NCI-H2107 treated with DMSO at 0.1 percent for 48 hours (cell line): Measurements from ENCODE around the gene MARK4.

ENCODE experiments used
- DNase-seq: peaks from one replicate; lab custom pipeline; 2025; ENCODE audit not compliant: unreplicated experiment; lab: John Stamatoyannopoulos, UW

MARK4 gene

DNA sequence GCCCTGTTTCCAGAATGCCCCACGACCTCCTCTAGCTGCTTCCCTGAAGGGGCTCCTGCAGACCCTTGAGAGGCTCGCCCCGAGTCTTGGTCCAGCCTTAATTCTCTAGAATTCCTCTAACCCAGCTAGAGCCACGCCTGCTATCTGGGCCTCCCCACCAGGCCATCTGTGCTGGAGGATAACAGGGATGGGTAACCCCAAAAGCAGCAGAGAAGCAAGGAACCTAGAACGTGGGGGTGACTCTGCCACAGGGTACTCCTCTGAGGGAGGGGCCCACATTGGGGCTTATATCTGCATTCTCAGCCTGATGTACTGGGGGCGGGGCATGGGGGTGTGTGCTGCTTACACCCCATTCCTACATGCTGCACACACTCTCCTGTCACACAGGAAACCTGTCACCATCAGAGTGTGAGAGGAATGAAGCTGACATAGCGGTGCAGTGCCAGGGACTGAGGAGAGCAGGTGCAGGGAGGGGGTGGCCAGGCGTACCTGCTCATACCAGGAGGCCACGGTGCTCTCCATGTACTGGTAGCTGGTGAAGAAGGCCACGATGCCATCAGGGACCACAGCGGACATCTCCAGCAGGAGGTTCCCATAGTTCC, 103.3 kb downstream of the MARK4 start:
- no peak for DNase-seq
